Right renal pelvis (tissue), 4 donors: ENCODE data around the gene TBC1D3C. TPM values are rescaled to one million over a fixed set of nuclear protein-coding genes. Genes with fewer than 3 reads are reported as not detected.
"Not testable (repeated sequence)": the region's sequence is repeated elsewhere in the genome, so short reads cannot be mapped to it uniquely, and the experiment has no call there.

Experiments
- DNase-seq, 4 donors: peaks; one replicate each; pipeline ENCODE4 v3.0.0-alpha.2; 2013; ENCODE audit warnings: low read depth in 4 of 4, low spot score in 3 of 4, missing footprints in 1 of 4
- polyA plus RNA-seq, 4 donors: library from polyadenylated mRNA; unstranded; fragments of 120-200 nt; gene quantifications; one replicate each; pipeline ENCODE4 v1.2.1, GENCODE V29; 2013; ENCODE audit not compliant: insufficient read length in 4 of 4

TBC1D3C gene
- under 1 TPM in 3 of 4 donors, not detected in 1; 0.10 to 0.30 (median 0.21) TPM for polyA plus RNA-seq

GRCh38 chr17:38068534-38068933 is at the start of gene TBC1D3C:
Gene TBC1D3C, minus strand, starts transcription at chr17:38068634. Its CDS starts 1,568 bp downstream, at chr17:38067066.
- DNase-seq, result not testable (repeated sequence)

DNA sequence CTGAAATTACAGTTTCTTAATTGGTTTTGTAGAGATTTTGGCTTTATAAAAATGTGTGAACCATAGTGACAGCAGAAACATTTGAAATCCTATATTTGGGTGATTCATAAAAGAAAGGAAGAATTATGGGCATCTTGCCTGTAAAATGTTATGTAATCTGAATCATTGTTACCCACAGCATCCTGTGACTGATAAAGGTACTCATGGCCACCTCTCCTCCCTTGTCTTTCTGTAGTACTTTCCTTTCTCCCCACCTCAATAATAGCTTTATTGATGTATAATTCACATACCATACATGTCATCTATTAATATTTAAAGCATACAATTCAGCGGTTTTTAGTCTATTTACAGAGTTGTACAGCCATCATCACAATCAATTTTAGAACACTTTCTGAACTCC is 30.8 kb upstream of the TBC1D3C start:
- not testable (repeated sequence) for DNase-seq

- DNase-seq, result not testable (repeated sequence)
Measured at GRCh38 chr17:38094059-38094694, 25.7 kb upstream of the TBC1D3C start.

DNA sequence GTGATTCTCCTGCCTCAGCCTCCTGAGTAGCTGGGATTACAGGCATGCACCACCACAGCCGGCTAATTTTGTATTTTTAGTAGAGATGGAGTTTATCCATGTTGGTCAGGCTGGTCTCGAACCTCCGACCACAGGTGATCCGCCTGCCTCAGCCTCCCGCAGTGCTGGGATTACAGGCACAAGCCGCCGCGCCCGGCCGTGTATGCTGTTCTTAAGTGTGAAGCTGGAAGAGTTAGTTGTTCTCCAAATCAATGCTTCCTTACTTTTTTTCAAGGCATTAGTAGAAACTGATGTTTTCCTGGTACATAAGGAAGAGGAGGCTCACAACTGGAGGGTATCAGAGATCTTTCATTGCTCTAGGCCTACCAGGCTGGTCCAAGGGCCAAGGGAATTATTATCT is 19.7 kb upstream of the TBC1D3C start:
- not testable (repeated sequence) for DNase-seq

DNA sequence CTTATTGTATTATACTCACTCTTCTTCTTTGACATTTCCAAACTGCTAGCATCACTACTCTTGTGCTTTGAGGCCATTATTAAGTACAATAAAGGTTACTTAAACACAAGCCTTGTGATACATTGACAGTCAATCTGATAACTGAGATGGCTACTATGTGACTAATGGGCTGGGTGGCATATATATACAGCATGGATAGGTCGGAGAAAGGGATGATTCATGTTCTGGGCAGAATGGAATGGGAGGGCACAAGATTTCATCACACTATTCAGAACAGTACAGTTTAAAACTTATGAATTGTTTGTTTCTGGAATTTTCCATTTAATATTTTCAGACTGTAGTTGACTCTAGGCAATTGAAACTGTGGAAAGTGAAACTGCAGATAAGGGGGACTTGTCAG is 18.9 kb upstream of the TBC1D3C start:
- DNase-seq, result not testable (repeated sequence)

Other genes with a start within 250 kb of the TBC1D3C start
- gene TBC1D3K, start 144.2 kb downstream of the TBC1D3C start, polyA plus RNA-seq, result 1 to 10 TPM in 1 of 4 donors, not detected in 3; 3.8 TPM
- 10 to 100 TPM; 12.9 to 23.2 (median 19.6) TPM for gene TBC1D3L, start 79.6 kb downstream of the TBC1D3C start, polyA plus RNA-seq
- 1 to 10 TPM in 1 of 4 donors, under 1 TPM in 2, not detected in 1; 0.32 to 1.0 (median 0.41) TPM for gene TBC1D3D, start 64.7 kb downstream of the TBC1D3C start, polyA plus RNA-seq
- gene TBC1D3E, start 59.3 kb upstream of the TBC1D3C start, polyA plus RNA-seq, result not detected
- gene TBC1D3, start 123.9 kb upstream of the TBC1D3C start, polyA plus RNA-seq, result not detected
- 10 to 100 TPM; 67.2 to 74.4 (median 69.9) TPM for gene MRPL45, start 228.5 kb upstream of the TBC1D3C start, polyA plus RNA-seq